ENCODE measurements around the gene MYOCD.

MYOCD gene

DNA sequence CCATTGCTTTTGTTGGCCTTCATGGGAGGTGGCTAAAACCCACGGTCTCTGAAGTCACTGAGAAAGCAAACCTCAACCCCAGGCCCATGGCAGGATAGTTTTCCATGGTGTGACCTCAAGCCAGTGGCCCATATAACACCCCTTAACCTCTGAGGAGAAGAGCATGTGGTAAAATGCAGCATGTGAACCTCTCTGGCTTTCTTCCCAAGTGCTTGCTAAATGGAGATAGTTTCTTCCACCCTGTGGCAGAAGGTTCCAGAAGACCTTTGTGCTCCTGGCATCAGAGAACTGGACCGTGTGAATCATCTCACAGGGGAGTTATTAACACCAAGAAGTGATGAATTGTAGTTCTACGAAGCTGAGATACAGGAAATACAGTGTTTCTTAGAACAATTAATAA lies 47.3 kb downstream of the MYOCD start:
- no peak for DNase-seq (ENCODE audit: low spot score)

DNA sequence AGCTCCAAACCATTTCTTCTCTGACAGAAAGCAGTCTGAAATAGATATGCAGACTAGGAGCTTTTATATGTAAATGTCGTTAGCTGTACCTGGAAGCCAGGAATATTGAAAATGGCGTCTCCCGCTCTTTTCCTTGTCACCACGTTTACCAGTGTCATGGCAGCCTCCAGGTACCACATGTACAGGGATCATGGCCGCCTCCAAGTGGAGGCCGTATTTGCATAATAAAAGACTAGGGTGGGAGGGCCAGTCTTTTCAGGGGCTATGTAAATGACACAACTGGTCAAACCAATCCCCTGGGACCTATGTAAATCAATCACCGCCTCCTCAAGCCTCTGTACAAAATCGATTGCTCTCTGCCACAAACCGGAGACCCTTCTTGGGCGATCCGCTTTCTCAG lies 54.3 kb downstream of the MYOCD start:
- no peak for DNase-seq (ENCODE audit: low spot score)

DNA sequence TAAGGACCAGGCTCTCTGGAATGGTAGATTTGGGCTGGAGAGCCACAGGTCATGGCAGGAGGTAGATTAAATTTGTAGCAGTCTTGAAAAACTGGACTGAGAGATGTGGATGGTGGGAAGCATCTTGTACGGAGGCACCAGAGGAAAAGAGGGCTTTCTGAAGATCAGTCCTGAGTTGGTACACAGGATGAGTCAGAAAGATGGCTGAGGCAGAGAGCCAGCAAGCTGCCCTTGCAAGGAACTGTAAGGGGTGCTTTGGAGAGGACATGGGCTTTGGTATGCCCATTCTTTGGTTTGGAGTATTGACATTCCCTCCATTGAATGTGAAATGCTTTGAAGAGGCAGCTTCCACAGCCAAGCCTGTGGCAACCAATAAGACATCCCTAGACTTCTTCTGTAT lies 55.9 kb downstream of the MYOCD start:
- DNase-seq (ENCODE audit: low spot score) = no peak

DNA sequence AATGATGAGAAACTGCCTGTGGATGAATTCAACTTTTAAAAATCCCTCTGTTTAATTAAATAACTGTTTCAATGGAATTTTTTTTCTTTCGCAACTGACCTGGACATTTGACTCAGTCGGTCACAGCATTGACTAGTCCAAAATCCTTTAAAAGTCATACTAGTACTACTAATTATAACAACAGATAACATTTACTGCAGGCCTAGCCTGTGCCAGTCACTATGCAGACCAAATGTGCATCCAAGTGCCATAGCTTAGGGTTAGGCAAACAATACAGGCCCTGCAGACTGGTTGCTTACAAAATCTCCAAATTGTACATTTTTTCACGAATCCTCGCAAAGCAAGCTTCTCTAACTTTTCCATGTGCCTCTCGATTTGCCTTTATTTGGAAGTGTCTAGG lies 56.6 kb downstream of the MYOCD start:
- DNase-seq (ENCODE audit: low spot score) = no peak

DNA sequence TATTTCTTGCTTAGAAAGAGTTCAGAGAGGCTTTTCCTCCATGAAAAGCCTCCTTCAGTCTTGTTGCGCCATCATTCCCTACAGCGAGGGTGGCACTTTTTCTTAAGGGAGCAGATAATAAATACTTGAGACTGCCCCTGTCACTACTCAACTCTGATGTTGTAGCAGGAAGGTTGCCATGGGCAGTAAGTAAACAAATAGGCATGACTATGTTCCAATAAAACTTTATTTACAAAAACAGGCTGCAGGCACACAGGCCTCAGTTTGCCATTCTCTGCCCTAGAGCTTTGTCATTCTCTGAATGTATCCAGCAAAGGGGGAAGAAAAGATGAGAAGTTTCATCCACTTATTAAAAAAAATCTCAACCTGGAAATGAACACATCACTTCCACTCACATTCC lies 60.4 kb downstream of the MYOCD start:
- DNase-seq (ENCODE audit: low spot score) = no peak

DNA sequence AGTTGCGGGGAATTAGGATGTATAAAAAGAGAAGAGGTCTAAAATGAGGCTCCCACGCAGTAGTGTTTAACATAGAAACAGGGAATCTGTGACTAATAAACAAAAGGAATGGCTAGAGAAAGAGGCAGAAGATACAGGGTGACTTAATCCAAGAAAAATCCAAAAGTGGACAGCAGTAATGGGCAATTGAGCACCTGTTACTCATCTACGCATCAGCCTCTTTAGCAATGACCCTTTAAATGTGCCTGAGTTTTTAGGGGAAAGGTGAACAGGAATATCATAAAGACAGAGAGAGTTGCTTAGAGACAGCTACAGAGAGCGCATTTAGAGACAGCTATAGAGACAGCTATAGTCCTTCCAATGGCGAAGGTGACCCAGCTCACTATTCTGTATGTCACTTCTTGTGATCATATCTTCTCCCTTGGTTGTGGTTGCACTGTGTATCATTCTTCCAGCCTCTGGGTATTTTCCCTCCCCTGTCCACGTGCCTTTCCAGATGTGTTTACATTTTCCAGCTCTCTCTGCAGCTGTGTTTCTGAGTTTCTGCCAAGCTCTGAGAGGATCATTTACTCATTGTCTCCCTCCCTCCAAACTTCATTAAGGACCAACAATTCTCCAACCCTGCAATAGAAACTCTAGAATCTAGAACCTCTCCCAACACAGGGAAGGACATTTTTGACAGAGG lies 61.5 kb downstream of the MYOCD start:
- DNase-seq (ENCODE audit: low spot score) = no peak

DNA sequence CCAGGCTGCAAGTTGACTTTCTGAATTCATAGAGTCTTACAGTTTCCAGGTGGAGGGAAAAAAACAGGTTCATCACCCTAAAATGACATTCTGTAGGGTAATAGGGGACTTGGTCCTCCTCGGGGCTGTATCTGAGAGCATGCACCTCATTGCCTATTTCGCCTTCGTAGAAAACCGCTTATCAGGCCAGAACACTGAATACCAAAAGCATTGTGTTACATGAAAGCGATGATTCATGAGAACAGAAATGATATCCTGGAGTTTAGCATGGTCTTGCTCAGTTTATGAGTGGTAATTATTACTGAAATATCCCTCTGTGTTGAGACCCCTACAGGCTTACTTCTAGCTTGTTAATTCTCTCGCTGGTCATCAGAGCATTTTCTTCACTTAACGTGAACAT lies 62.2 kb downstream of the MYOCD start:
- DNase-seq (ENCODE audit: low spot score) = no peak

DNA sequence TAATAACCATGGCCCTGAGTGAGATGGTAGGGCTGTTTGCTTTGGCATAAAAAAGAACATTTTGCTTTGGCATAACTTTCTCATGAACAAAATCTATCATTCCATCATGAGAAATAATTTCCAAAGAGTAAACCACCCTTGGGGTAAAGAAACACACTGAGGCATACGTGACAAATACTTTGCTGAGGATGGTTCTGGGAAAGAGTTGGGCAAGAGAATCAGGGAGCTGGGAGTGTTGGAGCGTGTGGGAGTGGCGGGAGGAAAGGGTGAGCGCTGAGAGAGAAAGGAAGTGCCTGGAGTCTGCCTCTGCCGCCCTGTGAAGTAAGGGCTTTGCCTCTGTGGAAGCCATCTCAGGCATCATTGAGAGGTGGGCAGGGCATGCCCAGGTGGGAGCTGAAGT lies 63.4 kb downstream of the MYOCD start:
- no peak for DNase-seq (ENCODE audit: low spot score)

DNA sequence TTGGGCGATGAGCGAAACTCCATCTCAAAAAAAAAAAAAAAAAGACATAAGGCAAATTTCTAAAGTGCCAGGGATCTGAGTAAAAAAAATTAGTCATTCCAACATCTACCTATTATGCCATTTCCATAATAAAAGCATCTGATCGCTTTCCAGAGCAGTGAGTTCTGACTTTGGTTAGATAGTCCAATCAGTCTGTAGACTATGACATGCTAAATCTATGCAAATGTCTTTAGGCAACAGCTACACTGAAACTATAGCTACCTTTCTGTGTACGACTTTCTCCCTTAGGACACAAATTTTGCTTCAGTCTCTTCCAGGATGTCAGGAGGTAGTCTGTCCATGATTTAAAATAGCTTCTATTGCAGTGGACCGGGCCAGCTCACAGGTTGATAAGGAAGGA lies 64.7 kb downstream of the MYOCD start:
- DNase-seq (ENCODE audit: low spot score) = no peak

DNA sequence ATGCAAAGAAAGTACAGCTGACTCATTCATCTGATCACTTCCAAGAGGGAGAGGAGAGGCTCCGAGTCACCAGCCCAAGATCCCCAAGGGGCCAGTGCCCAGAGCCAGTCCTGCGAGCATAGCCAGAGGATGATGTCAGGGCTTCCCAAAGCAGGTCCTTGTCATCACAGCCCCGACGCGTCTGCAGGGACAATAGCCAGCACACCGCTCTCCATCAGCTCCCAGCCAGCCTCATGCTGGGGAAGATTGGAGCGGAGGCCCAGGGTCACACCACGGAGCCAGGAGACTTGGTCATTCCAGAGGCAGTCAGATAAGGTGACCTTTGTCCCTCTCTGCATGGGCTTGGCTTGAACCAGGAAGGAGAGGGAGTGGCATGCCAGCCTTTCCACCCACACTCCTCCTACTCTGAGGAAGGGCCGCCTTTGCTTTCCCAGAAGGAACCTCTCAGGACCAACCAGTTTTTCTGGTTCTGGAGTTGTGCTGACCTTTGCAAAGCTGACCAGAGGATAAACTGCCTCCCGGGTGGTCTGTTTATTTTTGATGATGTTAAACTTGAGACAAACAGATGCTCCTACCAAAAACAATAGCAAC lies 65.3 kb downstream of the MYOCD start:
- no peak for DNase-seq (ENCODE audit: low spot score)

DNA sequence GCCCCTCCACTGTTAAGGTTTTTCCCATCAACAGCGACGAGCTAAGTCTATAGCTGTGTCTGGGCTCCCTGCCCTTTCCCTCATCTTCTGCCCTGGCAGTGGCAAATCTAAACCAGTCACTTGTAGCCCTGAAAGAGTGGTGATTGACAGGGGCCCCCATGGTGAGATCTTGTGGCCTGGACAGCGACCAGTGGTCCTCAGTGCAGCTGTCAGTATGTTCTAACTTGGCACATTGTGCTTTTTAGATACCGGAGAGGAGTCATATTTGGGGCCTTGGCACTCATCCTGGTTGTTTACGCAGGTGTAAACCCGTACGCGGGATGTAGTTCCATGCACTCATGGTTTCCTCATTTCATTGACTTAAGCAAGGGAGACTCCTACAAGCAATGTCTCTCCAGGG lies 66.1 kb downstream of the MYOCD start:
- DNase-seq (ENCODE audit: low spot score) = no peak

DNA sequence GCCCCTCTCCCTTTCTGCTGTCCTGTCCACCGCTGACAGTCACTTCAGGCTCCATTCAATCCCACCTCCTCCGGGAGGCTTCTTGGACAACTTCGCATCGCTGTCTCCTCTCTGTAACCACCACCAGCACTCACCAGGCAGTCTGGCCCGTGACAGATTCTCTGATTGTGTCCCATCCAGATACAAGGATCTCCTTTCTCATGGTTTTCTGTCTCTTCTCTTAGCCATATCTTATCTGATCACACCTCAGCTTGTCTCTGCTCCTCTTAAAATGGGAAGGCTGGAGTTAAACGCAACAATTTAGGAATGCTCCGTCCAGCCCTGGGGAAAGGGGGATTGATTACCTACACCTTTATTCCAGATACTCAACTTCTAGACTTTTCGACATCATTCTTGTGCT lies 66.7 kb downstream of the MYOCD start:
- no peak for DNase-seq (ENCODE audit: low spot score)

DNA sequence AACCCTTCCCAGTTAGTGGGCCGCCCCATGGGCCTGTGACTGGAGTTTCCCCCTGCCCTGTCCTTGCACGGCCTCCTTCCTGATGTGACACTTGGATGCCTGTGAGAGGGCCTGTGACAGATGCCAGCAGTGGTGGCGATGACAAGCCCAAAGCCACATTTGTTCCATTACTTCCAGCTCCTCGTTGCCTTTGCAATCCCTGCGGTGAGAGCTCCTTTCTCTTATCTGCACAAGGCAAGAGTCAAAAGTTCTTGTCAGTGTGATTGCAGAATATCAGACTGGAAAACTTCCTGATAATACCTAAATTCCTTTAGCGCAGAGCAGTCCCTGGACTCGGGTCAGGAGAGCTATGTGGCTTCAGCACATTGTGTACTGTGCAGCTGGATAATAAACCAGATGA lies 69.2 kb downstream of the MYOCD start:
- DNase-seq (ENCODE audit: low spot score) = no peak

DNA sequence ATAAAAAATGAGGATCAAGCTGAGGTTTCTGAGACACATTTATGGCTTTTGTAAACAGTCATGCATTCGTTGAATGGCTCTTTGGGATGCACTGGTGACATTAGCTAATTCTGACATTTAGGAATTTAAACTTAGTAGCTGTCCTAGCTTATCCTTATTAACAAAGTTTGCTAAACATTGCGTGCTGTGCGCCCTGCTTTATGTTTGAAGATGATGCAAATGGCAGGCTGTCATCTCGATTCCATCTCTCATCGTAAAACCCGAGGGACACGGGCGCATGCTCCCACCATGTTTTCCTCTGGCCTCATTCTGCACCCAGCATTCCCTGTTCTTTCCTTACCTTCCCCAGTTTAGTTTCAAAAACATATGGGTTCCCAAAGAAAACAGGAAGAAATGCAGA lies 69.8 kb downstream of the MYOCD start:
- DNase-seq (ENCODE audit: low spot score) = no peak

DNA sequence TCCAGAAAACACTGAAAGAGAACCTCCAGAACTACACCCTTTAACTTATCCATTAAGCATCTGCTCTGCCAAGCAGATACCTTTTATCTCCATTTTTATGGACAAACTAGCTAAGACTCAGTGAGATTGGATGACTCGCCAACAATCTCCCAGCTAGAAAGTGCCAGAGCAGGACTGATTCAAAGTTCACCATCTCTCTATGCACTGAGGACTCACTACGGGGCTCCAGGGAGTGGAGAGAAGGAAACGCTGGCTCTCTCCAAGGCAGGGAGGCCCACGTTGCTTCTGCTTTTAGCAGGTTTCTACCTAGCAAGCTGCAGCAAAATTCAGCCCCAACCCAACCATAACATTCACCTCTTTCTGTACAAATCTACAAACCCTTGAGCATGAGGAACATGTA lies 70.8 kb downstream of the MYOCD start:
- DNase-seq (ENCODE audit: low spot score) = no peak

DNA sequence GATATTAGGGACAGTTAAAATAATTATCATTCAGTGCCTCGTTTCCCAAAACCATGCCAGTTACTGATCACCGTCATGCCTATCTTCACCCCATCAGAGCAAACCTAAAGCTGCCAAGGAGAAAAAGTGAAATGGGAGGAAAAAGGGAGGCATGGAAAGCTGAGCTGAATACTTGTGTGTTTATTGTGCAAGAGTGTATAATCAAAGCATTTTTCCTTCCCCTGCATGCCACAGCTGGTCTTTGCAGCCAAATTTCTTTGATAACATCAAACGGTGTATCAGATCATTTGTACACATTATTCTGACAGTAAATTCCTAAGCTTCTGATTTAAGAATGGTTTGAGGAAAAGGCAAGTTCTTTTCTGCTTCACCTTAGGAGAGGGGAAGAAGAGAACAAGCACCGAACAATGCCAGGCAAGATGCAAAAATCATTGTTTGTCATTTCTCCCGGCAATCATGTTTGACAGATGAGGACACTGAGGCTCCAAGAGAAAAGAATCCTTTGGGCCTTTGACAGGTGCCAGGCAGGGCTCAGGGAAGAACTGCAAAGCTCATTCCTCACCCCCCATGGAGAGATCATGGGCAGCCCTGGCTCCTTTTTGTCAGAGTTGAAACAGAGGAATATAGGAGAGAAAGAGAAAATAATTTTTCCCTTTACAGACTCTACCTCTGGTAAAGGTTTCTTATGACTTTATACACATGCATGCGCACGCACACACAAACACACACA lies 72.2 kb downstream of the MYOCD start:
- no peak for DNase-seq (ENCODE audit: low spot score)

DNA sequence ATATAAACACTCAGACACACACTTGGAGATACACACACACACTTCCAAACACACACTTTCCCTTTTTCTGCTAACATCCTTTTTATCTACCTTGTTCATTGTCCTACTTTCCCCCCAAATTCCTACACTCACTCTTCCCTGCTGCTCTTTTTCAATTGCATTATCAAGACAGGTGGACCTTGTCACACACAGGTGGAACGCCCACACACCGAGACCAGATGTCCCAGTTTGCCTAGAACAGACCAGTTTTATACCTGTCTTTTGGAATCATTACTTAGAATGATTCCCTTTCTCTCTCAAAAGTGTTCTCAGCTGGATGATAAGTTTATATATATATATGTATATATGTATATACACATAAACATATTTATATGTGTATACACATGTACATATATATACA lies 72.9 kb downstream of the MYOCD start:
- no peak for DNase-seq (ENCODE audit: low spot score)

DNA sequence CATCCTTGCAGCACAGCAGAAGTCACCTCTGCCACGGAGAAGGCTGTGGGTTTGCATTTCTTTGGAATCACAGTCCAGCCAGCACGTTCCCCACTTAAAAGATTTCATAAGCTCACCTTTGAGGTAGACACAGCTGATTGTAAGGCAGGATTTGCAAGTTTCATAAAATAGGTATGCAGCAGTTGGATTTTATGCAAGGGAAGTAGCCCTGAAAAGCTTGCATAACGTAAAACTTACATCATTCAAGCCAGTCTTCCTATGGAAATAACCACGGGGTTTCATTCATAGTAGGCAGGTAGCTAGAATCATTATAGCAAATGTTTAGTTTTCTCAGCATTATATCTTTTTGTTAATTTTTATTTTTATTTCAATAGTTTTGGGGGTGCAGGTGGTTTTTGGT lies 73.8 kb downstream of the MYOCD start:
- no peak for DNase-seq (ENCODE audit: low spot score)

DNA sequence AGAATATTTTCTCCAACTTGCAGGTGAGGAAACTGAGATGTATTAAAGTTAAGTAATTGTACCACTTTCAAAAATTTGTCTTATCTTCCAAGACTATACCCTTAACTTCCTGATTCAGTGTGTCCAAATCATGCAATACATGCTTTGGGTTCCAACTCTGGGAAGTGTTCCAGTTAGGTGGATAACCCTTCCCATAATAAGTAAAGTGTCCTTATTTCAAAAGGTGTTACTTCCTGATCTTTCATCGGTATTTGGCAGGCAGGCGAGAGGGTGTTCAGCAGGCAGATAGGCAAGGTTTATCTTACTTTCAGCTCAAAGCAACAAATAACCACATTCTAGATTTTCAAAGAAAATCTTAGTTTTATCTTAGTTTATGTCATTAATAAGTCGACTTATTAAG lies 77.4 kb downstream of the MYOCD start:
- DNase-seq (ENCODE audit: low spot score) = no peak

DNA sequence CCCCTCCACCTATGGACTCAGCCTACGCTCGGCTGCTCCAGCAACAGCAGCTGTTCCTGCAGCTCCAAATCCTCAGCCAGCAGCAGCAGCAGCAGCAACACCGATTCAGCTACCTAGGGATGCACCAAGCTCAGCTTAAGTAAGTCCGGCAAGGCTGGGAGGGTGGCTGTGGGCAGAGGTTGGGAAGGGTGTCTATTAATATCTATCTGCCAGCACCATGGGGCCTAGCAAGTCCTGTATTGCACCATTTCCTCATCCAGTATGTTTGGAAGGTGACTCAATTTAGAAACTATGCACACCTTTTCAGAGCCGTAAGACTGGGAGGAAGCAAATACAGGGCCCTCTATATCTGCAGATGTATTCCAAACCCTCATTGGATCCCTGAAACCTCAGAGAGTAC lies 78.6 kb downstream of the MYOCD start:
- no peak for DNase-seq (ENCODE audit: low spot score)

DNA sequence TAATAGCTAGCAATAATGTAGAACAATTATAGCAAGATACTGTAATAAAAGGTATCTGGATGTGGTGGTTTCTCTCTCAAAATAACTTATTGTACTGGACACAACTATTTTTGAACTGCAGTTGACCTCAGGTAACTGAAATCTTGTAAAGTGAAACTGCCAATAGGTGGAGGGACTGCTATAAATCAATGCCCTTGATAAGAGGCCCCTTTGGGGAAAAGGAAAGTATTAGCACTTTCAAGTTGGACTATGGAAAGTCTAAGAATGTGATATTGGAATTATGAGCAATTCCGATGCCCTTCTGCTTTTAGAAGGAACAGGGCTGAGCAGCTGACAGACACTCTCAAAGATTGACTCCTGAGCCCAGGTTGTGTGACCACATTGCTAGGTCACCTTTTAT lies 79.1 kb downstream of the MYOCD start:
- DNase-seq (ENCODE audit: low spot score) = no peak

DNA sequence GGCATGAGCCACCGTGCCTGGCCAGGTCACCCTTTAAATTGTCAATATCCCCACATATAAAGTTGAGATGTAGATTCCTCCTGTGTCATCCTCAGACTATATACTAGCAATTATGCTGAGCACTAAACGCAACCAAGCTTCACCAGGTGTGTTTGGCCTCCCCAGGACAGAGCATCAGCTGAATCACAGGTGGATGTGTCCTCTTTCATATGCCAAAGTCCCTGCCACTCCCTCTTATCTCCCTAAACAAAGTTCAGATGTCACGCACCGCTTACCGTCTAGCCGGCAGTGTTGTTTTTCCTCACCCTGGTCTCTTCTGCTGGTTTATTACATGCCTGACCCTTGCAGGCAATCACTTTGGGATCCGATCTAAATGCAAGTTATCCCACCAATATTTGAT lies 79.8 kb downstream of the MYOCD start:
- no peak for DNase-seq (ENCODE audit: low spot score)

DNA sequence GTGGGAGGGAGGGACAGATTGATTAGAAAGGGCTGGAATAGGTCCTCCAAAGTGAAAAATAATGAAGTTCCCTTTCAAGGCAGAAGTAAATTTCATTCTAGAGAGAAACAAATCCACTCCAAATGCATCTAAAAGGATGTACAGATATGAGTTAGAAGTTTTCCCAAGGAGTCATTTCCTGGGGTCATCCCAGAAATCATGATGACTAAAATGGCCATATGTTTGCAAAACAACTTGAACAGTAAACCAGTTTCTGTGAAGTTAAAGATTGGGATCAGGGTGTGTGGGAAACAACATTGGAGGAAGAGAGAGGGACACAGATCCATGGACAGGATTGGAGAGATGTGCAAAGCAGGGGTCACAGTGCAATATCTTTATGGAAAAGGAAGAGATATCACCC lies 91.1 kb downstream of the MYOCD start:
- no peak for DNase-seq (ENCODE audit: low spot score)

DNA sequence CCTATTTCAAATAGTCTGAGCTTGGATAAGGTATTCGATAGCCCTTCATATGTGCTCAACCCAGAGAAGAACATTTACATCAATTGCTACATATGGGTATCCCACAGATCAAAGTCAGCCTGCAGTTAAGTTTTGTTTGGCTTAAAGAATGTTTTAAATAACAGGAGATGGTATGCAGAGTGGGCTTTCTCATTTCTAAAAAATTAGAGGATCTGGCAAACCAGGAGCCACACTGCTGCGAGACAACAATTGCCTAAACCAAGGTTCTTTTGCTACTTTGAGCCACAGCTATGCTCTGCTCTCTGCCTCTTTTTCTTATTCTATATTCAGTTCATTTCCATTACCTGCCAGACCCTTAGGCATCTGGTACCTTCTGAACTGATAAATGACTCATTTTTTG lies 93.4 kb downstream of the MYOCD start:
- no peak for DNase-seq (ENCODE audit: low spot score)
